ENCODE measurements around the gene RUNX3. TPM values are rescaled to one million over a fixed set of nuclear protein-coding genes. Genes with fewer than 3 reads are reported as not detected.
"Not testable (repeated sequence)": the region's sequence is repeated elsewhere in the genome, so short reads cannot be mapped to it uniquely, and the experiment has no call there.

RUNX3 gene
- 100 to 1,000 TPM; 180 to 183 TPM for total RNA-seq

- H3K36me3 Mint-ChIP-seq (ENCODE audit: low read depth) = peaks cover 81% of the 10 kb centered on the region
Measured at GRCh38 chr1:24930260-24931145, at the start of gene RUNX3. Gene RUNX3, minus strand, starts transcription at chr1:24930276. Its CDS starts 408 bp downstream, at chr1:24929868.

GRCh38 chr1:24979232-24979631, 49.2 kb upstream of the RUNX3 start:
- POLR2A ChIA-PET = interaction anchor here (0.9 to 7.3 kb wide), 10 partner anchors 9 to 58 kb away, joined by 3 to 59 read pairs (median 4); no protein-coding TSS in a partner anchor
- H3K36me3 Mint-ChIP-seq (ENCODE audit: low read depth) = peaks cover 59% of the 10 kb centered on the region

More at GRCh38 chr1:24930260-24931145, at the start of gene RUNX3:
- ATAC-seq (peak; percentile 81), DNase-seq (peak; percentile 92)
- H3K4me3 Mint-ChIP-seq = peak within 1 kb of the TSS; percentile 96
- H3K27me3 Mint-ChIP-seq = no peaks in the 10 kb centered on the region
- intact Hi-C loops (cut with micrococcal nuclease) = no loop called here
- H3K4me1 Mint-ChIP-seq (ENCODE audit: low read depth) = peaks cover 60% of the 10 kb centered on the region
- CTCF ChIA-PET = interaction anchor here (0.8 to 8.8 kb wide), 13 partner anchors 21 to 217 kb away, joined by 3 to 53 read pairs (median 4); no protein-coding TSS in a partner anchor
- H3K27ac Mint-ChIP-seq = peak within 1 kb of the TSS; percentile 90
- POLR2A ChIA-PET = interaction anchor here (0.5 to 10.8 kb wide), 14 partner anchors 10 to 476 kb away, joined by 3 to 122 read pairs (median 6); no protein-coding TSS in a partner anchor
- H3K9me3 Mint-ChIP-seq = no peaks in the 10 kb centered on the region
- TF ChIP-seq, protein P1, sequence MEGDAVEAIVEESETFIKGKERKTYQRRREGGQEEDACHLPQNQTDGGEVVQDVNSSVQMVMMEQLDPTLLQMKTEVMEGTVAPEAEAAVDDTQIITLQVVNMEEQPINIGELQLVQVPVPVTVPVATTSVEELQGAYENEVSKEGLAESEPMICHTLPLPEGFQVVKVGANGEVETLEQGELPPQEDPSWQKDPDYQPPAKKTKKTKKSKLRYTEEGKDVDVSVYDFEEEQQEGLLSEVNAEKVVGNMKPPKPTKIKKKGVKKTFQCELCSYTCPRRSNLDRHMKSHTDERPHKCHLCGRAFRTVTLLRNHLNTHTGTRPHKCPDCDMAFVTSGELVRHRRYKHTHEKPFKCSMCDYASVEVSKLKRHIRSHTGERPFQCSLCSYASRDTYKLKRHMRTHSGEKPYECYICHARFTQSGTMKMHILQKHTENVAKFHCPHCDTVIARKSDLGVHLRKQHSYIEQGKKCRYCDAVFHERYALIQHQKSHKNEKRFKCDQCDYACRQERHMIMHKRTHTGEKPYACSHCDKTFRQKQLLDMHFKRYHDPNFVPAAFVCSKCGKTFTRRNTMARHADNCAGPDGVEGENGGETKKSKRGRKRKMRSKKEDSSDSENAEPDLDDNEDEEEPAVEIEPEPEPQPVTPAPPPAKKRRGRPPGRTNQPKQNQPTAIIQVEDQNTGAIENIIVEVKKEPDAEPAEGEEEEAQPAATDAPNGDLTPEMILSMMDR (IDR thresholded peaks at IDR 0.05) = no peak

DNA sequence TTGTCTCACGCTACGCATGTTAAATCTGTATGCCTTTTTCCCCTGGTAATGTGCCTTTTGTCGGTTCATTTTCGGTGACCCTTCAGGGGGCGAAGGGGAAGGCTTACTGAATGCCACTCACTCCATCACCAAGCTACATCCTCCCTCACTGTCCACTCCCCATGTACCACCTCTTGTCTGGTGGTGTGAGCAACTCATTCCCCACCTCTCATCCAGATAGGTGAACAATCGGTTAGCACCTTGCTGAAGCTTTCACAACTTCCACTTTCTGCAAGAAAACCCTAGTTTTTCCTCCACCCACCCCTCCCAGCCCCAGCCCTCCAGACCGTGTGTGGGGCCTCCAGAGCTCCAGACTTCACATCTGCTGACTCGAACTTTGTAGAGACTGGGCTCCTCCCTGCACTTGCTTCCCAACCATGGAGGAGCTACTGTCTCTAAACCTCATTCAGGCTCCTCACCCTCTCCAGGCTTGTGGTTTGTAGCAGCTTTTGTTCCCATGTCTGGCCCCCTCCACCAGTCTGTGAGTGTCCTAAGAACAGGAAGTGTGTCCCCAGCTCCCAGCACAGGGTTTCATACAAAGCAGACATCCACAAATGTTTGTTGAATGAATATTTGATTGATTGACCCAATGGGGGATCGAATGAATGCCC, 48.4 kb upstream of the RUNX3 start:
- no peaks in the 10 kb centered on the region for H3K27me3 Mint-ChIP-seq
- peaks cover 27% of the 10 kb centered on the region for H3K9me3 Mint-ChIP-seq
- intact Hi-C loops (cut with micrococcal nuclease) = no loop called here
- DNase-seq (no peak), ATAC-seq (peak; percentile 55)
- H3K27ac Mint-ChIP-seq = peak overlapping the region; percentile 59
- CTCF ChIA-PET = interaction anchor here (1.0 to 5.0 kb wide), 7 partner anchors 8 to 171 kb away, joined by 3 to 28 read pairs (median 4); no protein-coding TSS in a partner anchor
- H3K4me1 Mint-ChIP-seq (ENCODE audit: low read depth) = peaks cover 72% of the 10 kb centered on the region
- peaks cover 59% of the 10 kb centered on the region for H3K36me3 Mint-ChIP-seq (ENCODE audit: low read depth)
- TF ChIP-seq, protein P1 (IDR thresholded peaks at IDR 0.05) = no peak
- POLR2A ChIA-PET = interaction anchor here (0.8 to 7.3 kb wide), 10 partner anchors 9 to 58 kb away, joined by 3 to 59 read pairs (median 4); no protein-coding TSS in a partner anchor
- H3K4me3 Mint-ChIP-seq = peak overlapping the region; percentile 12

More at GRCh38 chr1:24979232-24979631, 49.2 kb upstream of the RUNX3 start:
- ATAC-seq; H3K27me3 Mint-ChIP-seq; H3K4me3 Mint-ChIP-seq; intact Hi-C loops (cut with micrococcal nuclease); DNase-seq: not testable (repeated sequence)
- CTCF ChIA-PET = interaction anchor here (1.0 to 5.0 kb wide), 8 partner anchors 9 to 170 kb away, joined by 3 to 28 read pairs (median 4); no protein-coding TSS in a partner anchor
- Mint-ChIP-seq H3K9me3 (peaks cover 25% of the 10 kb centered on the region), H3K27ac (peak overlapping the region; percentile 59), H3K4me1 (ENCODE audit: low read depth) (peaks cover 75% of the 10 kb centered on the region)

DNA sequence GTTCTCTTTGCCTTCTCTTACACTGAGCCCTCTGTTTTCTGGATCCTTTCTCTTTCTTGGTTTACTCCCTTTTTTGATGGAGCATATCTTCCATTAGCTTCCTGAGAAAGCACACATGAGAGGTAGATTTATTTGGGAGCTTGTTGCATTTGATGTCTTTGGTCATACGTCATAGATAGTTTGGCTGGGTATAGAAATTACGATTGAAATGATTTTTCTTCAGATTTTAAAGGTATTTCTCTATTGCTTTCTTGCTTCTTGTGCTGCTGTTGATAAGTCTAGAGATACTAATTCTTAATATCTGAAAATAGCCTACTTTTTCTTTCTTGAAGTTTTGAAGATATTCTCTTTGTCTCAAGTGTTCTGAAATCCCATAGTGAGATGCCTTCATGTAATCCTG, 45.3 kb upstream of the RUNX3 start:
- TF ChIP-seq, protein P1 (IDR thresholded peaks at IDR 0.05) = no peak
- H3K27me3 Mint-ChIP-seq = no peaks in the 10 kb centered on the region
- H3K9me3 Mint-ChIP-seq = peaks cover 27% of the 10 kb centered on the region
- H3K4me3 Mint-ChIP-seq = no peak overlapping the region
- DNase-seq (no peak), ATAC-seq (no peak)
- ChIA-PET CTCF (interaction anchor here (1.3 to 4.5 kb wide), 3 partner anchors 11 to 61 kb away, joined by 3 to 37 read pairs (median 10); no protein-coding TSS in a partner anchor), POLR2A (interaction anchor here (0.5 to 1.8 kb wide), 4 partner anchors 9 to 74 kb away, joined by 3 to 7 read pairs (median 3); no protein-coding TSS in a partner anchor)
- H3K36me3 Mint-ChIP-seq (ENCODE audit: low read depth) = peaks cover 68% of the 10 kb centered on the region
- peaks cover 71% of the 10 kb centered on the region for H3K4me1 Mint-ChIP-seq (ENCODE audit: low read depth)
- intact Hi-C loops (cut with micrococcal nuclease) = no loop called here
- no peak overlapping the region for H3K27ac Mint-ChIP-seq

GRCh38 chr1:24973315-24973714, 43.2 kb upstream of the RUNX3 start:
- POLR2A ChIA-PET = interaction anchor here (0.9 to 4.3 kb wide), 11 partner anchors 9 to 60 kb away, joined by 3 to 30 read pairs (median 5); no protein-coding TSS in a partner anchor

More at GRCh38 chr1:24973315-24973714, 43.2 kb upstream of the RUNX3 start:
- TF ChIP-seq, protein P1 (IDR thresholded peaks at IDR 0.05) = no peak
- peak overlapping the region; percentile 89 for H3K27ac Mint-ChIP-seq
- H3K4me3 Mint-ChIP-seq = no peak overlapping the region
- no peak for DNase-seq
- peaks cover 67% of the 10 kb centered on the region for H3K4me1 Mint-ChIP-seq (ENCODE audit: low read depth)
- CTCF ChIA-PET = interaction anchor here (1.0 to 5.3 kb wide), 9 partner anchors 9 to 129 kb away, joined by 3 to 40 read pairs (median 5); no protein-coding TSS in a partner anchor
- peaks cover 61% of the 10 kb centered on the region for H3K36me3 Mint-ChIP-seq (ENCODE audit: low read depth)
- peaks cover 24% of the 10 kb centered on the region for H3K9me3 Mint-ChIP-seq
- intact Hi-C loops (cut with micrococcal nuclease) = no loop called here
- ATAC-seq = peak; percentile 11
- H3K27me3 Mint-ChIP-seq = no peaks in the 10 kb centered on the region
